Measurements from ENCODE around the gene TACC2. TPM values are rescaled to one million over a fixed set of nuclear protein-coding genes. Genes with fewer than 3 reads are reported as not detected.

The TACC2 gene
- total RNA-seq, 4 donors from 2014 or later = 31.0 to 52.5 (median 42.2) TPM

GRCh38 chr10:122085423-122085911 is 96.5 kb downstream of the TACC2 start:
- 83 to 90% methylated on average over 5 to 8 of the region's 8 CpGs for WGBS, 2 donors

DNA sequence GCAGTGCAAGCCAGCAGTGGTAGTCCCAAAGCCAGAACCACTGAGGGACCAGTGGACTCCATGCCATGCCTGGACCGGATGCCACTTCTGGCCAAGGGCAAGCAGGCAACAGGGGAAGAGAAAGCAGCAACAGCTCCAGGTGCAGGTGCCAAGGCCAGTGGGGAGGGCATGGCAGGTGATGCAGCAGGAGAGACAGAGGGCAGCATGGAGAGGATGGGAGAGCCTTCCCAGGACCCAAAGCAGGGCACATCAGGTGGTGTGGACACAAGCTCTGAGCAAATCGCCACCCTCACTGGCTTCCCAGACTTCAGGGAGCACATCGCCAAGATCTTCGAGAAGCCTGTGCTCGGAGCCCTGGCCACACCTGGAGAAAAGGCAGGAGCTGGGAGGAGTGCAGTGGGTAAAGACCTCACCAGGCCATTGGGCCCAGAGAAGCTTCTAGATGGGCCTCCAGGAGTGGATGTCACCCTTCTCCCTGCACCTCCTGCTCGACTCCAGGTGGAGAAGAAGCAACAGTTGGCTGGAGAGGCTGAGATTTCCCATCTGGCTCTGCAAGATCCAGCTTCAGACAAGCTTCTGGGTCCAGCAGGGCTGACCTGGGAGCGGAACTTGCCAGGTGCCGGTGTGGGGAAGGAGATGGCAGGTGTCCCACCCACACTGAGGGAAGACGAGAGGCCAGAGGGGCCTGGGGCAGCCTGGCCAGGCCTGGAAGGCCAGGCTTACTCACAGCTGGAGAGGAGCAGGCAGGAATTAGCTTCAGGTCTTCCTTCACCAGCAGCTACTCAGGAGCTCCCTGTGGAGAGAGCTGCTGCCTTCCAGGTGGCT is 97.7 kb downstream of the TACC2 start:
- Histone ChIP-seq H3K27me3 (no peaks in the 10 kb centered on the region), H3K4me3 (no peak overlapping the region), H3K9me3 (no peaks in the 10 kb centered on the region), H3K36me3 (no peaks in the 10 kb centered on the region), H3K4me1 (no peaks in the 10 kb centered on the region), H3K27ac (no peak overlapping the region)
- DNase-seq (ENCODE audit: low spot score in 2 of 2) = no peak
- TF ChIP-seq, protein P1, sequence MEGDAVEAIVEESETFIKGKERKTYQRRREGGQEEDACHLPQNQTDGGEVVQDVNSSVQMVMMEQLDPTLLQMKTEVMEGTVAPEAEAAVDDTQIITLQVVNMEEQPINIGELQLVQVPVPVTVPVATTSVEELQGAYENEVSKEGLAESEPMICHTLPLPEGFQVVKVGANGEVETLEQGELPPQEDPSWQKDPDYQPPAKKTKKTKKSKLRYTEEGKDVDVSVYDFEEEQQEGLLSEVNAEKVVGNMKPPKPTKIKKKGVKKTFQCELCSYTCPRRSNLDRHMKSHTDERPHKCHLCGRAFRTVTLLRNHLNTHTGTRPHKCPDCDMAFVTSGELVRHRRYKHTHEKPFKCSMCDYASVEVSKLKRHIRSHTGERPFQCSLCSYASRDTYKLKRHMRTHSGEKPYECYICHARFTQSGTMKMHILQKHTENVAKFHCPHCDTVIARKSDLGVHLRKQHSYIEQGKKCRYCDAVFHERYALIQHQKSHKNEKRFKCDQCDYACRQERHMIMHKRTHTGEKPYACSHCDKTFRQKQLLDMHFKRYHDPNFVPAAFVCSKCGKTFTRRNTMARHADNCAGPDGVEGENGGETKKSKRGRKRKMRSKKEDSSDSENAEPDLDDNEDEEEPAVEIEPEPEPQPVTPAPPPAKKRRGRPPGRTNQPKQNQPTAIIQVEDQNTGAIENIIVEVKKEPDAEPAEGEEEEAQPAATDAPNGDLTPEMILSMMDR (IDR thresholded peaks at IDR 0.05) = no peak
- TF ChIP-seq EP300 (IDR thresholded peaks at IDR 0.05) (no peak), POLR2A (IDR thresholded peaks at IDR 0.05) (no peak)
- 90 to 96% methylated on average over 8 to 9 of the region's 9 CpGs for WGBS, 2 donors

More at GRCh38 chr10:122085423-122085911, 96.5 kb downstream of the TACC2 start:
- Histone ChIP-seq H3K4me3 (no peak overlapping the region), H3K4me1 (no peaks in the 10 kb centered on the region), H3K27me3 (no peaks in the 10 kb centered on the region), H3K27ac (no peak overlapping the region), H3K36me3 (no peaks in the 10 kb centered on the region), H3K9me3 (no peaks in the 10 kb centered on the region)
- no peak for DNase-seq (ENCODE audit: low spot score in 2 of 2)
- TF ChIP-seq POLR2A (IDR thresholded peaks at IDR 0.05) (no peak), EP300 (IDR thresholded peaks at IDR 0.05) (no peak)
- TF ChIP-seq, protein P1 (IDR thresholded peaks at IDR 0.05) = no peak

DNA sequence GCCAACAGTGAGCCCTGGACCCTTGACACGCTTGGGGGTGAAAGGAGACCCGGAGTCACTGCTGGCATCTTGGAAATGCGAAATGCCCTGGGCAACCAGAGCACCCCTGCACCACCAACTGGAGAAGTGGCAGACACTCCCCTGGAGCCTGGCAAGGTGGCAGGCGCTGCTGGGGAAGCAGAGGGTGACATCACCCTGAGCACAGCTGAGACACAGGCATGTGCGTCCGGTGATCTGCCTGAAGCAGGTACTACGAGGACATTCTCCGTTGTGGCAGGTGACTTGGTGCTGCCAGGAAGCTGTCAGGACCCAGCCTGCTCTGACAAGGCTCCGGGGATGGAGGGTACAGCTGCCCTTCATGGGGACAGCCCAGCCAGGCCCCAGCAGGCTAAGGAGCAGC is 98.5 kb downstream of the TACC2 start:
- DNase-seq (ENCODE audit: low spot score in 2 of 2) = no peak
- TF ChIP-seq POLR2A (IDR thresholded peaks at IDR 0.05) (no peak), EP300 (IDR thresholded peaks at IDR 0.05) (no peak)
- TF ChIP-seq, protein P1 (IDR thresholded peaks at IDR 0.05) = no peak
- WGBS, 2 donors = 87 to 100% methylated on average over 1 to 6 of the region's 9 CpGs

DNA sequence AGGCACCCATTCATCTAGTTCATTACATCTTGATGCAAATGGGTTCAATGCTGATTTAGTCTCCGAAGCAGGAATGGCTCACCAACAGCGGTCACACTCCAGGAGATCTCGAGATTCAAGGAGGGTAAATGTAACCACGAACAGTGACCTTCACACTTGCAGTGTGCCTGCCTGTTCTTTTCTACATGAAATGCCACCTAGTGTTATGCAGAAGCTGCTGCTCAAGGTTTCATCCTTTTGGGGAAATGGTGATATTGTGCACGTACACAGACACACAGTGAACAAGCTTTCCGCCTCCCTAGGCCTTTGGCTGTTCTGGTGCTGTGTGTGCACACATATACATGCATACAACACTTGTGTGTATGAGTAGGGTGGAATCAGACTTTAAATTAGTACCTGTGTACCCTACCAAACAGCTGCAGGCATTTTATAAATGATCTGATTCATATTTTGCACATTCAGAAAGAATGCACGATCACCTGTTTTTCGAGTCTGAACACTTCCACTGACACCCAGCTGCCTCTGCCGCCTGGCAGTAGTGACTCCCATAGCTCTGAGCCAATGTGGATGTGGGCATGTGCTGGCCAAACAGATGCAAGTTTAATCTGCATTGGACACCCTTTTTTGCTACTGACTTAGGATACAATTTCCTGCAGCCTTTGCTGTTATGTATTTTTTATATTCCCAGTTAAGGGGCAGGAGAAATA is 100.5 kb downstream of the TACC2 start:
- Histone ChIP-seq H3K4me1 (no peaks in the 10 kb centered on the region), H3K9me3 (no peaks in the 10 kb centered on the region), H3K27me3 (no peaks in the 10 kb centered on the region), H3K4me3 (no peak overlapping the region), H3K27ac (no peak overlapping the region), H3K36me3 (no peaks in the 10 kb centered on the region)
- WGBS, 2 donors = 79 to 82% methylated on average over 9 of the region's 9 CpGs
- DNase-seq (ENCODE audit: low spot score in 2 of 2) = no peak
- TF ChIP-seq, protein P1 (IDR thresholded peaks at IDR 0.05) = no peak
- no peak for TF ChIP-seq POLR2A (IDR thresholded peaks at IDR 0.05)
- no peak for TF ChIP-seq EP300 (IDR thresholded peaks at IDR 0.05)

More for the DNA sequence above, 98.5 kb downstream of the TACC2 start:
- no peaks in the 10 kb centered on the region for H3K36me3 ChIP-seq
- H3K9me3 ChIP-seq = no peaks in the 10 kb centered on the region
- H3K4me3 ChIP-seq = no peak overlapping the region
- no peaks in the 10 kb centered on the region for H3K27me3 ChIP-seq
- no peak overlapping the region for H3K27ac ChIP-seq
- no peaks in the 10 kb centered on the region for H3K4me1 ChIP-seq

- no peak for TF ChIP-seq EP300 (IDR thresholded peaks at IDR 0.05)
- no peak for TF ChIP-seq POLR2A (IDR thresholded peaks at IDR 0.05)
- TF ChIP-seq, protein P1 (IDR thresholded peaks at IDR 0.05) = no peak
- H3K36me3 ChIP-seq = no peaks in the 10 kb centered on the region
- no peak overlapping the region for H3K27ac ChIP-seq
- H3K4me1 ChIP-seq = no peaks in the 10 kb centered on the region
- H3K4me3 ChIP-seq = no peak overlapping the region
- no peaks in the 10 kb centered on the region for H3K9me3 ChIP-seq
- WGBS, 2 donors = 92 to 94% methylated on average over 6 of the region's 6 CpGs
- no peak for DNase-seq (ENCODE audit: low spot score in 2 of 2)
- H3K27me3 ChIP-seq = no peaks in the 10 kb centered on the region
Measured at GRCh38 chr10:122091722-122092121, 102.8 kb downstream of the TACC2 start.

All from tibial nerve (tissue), 4 donors.